Right ventricle myocardium superior (tissue), 1 donor: ENCODE results near the gene HTR7. TPM values are rescaled to one million over a fixed set of nuclear protein-coding genes. Genes with fewer than 3 reads are reported as not detected.

Source experiments
- ATAC-seq: fragments of 200-7000 bp; cut with Tn5 transposase; one replicate; pipeline ENCODE4 v1.9.1; 2020; ENCODE audit warnings: mild to moderate bottlenecking; ENCODE audit not compliant: poor library complexity
- DNase-seq: peaks from one replicate; pipeline ENCODE4 v3.0.0-alpha.2; 2020
- intact Hi-C: fragments of 100-400 bp; cut with DNase I; formaldehyde crosslinking; loops from one replicate; pipeline ENCODE4 v1.11.2; 2022
- total RNA-seq: library from RNA; stranded (reverse); fragmentation: NEBNext Ultra II Directional; extraction: Animal tissue kit (Norgen Biotek cat#: 25700); gene quantifications from one replicate; pipeline ENCODE4 v1.2.1, GENCODE V29; 2021
- donor health status: DM: no; HTN: yes; CAD: no; lungs with severe emphysema.

HTR7 gene
- total RNA-seq, 1 donor from 2014 or later: 0.16 TPM

DNA sequence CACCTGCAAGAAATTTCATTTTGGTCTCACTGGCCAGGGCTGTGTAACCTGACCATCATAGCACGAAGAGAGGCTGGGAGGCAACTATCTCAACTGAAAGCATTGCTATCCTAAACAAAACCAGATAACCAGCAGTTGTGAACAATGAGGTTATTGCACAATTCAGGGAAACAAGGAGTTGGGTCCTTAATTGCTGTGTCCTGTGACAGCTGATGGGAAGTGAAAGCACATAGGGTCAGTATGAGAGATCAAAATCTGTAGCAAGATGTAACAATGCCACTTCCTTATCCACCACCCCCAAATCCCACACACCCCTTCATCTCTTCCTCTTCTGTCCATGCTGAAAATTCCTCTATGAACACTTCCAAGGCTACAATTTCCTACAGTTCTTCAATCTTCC is 80.2 kb downstream of the HTR7 start:
- DNase-seq (no peak), ATAC-seq (peak; percentile 69)
- intact Hi-C loops: no loop called here

DNA sequence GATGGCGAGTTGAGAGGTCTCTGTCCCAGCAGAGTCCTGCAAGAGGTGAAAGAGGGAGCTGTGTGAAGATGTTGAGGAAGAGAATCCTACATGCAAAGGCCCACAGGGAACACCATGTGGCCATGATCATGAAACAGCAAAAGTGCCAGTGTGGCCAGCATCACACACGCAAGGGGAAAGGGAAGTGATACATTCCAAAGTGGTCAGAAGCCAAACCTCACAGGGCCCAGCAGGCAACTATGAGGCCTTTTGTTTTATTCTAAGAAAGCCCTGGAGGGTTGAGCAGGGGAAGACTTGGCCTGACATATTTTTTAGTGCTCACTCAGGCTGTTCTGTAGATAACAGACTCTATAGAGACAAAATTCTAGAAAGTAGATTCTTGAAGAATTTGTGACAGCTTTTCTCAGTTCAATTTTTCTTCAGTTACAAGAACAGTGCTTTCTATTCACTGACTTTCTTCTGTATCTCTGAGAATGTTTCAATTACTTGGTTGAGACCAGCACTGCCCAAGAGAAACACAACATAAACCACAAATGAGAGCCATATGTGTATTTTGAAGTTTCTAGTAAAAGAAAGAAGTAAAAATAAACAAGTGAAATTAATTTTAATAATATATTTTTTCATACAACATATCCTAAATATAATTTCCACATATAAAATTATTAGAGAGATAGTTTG is 82.3 kb downstream of the HTR7 start:
- DNase-seq (no peak), ATAC-seq (peak; percentile 53)
- intact Hi-C loops: no loop called here

DNA sequence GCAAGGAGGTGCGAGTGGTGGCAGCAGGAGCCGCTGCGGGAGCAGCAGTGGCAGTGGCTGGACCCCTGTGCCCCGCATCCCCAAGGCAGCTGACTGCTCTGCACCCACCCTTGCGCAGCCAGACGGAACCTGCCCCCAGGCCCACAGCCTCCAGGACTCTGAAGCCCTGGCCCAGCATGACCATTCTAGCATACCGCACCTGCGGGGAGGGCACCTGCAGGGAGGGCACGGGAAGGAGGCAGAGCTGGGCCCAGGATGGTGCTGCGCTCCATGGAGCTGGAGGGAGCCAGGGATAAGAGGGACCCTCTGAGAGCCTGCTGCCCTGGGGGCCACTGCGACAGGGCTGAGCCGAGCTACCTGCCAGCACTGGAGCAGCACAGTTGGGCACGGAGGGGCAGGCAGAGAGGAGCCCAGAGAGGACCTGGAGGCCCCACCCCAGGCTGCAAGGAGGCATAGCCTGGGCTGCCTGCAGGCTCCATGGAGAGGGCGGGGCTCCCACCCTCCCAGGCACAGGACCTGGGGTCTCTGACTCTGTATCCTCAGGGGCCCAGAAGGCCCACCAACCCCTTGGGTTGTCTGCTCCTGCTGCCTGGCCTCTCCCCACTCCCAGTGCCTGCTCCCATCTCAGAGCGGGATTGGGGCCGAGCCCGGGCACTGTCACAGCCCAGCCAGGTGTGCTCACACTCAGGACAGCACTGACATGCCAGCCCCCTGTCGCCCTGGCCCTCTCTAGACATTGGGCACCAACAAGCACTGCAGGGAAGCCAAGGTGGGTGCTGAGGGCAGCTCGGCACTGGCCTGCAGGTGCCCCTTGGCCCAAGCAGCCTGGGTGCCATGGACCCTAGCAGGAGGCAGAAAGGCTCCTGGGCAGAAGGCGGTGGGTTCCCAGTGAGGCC is 87.6 kb downstream of the HTR7 start:
- ATAC-seq (no peak), DNase-seq (no peak)
- intact Hi-C loops: no loop called here

DNA sequence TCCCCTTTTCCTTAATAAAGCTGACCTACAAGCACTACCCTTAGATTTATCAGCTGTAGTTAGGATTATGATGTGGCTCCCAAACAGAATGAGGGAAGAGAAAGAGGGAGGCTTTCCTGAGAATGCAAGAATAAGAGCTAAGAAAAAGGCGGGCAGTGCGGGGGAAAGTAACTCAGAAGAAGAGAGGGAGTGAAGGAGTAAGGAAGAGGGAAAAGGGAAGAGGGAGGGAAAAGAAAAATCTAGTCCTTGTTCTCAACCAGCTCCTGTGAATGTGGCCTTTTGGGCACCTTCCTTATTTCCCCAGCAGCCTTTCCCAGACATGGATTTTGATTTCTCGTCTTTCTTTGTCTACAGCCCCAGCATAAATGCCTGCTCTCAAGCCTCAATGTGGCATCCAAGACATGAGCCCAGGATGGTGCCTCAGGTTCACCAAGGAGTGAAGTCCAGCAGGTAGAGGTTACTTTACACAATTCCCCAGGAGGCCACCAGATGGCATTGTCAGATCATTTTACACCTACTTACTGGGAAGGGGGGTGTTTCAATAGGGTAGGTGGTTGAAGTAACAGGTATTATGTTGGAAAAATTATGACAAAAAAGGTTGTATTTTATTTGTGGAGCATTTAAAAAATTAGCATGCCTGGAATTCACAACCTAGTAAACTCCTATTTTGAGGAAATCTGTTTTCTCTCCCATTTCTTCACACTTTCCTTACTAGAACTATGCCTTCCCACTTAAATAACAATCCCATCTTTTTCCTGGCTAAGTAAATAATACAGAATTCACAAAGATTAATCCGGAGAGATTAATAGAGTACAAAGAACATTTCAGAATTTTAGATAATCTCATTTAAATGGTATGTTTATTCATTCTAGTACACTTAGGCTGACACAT is 106.5 kb downstream of the HTR7 start:
- peak; percentile 70 for ATAC-seq
- no peak for DNase-seq
- intact Hi-C loops: loop anchor here (5.0 kb wide), 1 partner anchor 106 kb away; the partner anchor contains the start of gene HTR7

DNA sequence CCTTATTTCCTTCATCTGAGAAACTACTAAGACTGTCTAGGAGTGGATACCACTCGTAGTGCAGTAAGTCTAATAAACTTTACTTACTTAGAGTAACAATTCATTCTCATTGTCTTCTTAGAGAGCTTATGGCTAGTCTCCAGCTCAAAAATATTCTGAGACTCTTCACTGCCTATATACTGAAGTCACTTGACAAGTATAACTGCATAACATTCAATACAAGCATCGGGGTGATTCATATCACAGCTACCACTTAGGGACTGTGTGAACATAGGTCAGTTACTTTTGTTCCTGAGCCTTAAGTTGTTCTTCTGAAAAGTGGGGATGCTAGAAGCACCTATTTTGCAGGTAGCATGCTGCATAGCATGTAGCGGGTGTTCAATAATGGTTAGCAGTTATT is 111.0 kb downstream of the HTR7 start:
- ATAC-seq: no peak
- intact Hi-C loops: no loop called here
- DNase-seq: no peak

DNA sequence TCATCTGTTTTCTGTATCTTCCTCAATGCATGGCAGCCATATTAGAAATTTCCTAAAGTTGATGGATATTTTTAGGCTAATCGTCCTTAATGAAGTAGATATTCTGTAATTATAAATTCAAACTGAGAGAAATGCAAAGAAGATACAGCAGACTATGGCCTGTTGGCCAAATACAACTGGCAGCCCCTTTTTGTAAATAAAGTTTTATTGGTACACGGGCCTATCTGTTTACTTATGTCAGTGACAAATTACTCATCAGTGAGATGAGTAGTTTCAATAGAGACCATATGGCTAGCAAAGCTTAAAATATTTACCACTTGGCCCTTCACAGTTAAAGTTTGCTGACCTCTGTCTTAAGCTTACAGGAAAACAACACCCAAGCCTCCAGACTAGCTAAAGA is 112.3 kb downstream of the HTR7 start:
- DNase-seq: no peak
- no peak for ATAC-seq
- intact Hi-C loops: no loop called here

DNA sequence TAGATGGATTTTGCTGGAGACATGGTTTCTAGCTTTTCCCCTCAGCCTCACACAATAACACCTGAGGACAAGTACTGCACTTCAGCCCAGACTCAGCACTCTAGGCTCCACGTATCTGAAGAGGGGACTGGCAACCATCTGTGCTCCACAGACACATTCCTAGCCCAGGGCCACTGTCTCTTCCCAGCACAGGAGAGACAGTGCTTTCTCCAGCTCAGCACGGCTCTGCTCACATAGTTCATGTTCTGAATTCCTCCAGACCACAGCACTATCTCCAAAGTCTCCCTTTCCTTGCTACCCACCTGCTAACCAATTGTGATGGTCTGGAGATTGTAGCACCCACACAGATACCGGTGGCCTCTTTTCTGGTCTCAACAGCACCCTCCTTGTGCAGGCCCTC is 114.5 kb downstream of the HTR7 start:
- DNase-seq: no peak
- intact Hi-C loops: no loop called here
- ATAC-seq: no peak

DNA sequence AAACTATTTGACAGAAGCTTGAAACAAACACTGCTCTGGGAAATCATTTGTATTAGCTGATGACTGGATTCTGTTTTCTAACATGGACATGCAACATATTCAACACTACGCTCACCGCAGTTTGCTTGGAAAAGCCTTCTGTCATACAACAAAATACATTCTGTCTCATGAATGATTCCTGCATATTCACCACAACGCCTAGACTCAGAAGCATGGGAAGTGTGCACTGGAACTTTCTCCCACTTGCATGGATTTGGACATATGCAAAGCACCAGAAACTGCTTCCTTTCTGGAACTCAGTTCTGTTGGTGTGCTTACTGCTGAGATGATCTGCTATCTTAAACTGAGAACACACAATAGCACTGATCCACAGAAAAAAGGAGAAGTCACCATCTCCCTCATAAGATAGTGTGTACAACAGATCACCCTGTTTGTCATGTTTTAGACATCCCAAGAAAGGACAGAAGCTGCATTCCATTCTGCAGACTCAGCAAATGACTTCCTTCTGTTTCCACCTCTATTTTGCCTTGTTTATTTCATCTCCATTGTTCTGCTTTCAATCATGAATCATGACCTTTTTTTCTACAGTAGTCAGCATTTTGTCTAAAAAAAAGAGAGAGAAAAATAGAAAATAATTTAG is 115.8 kb downstream of the HTR7 start:
- DNase-seq (no peak), ATAC-seq (peak; percentile 57)
- intact Hi-C loops: no loop called here

DNA sequence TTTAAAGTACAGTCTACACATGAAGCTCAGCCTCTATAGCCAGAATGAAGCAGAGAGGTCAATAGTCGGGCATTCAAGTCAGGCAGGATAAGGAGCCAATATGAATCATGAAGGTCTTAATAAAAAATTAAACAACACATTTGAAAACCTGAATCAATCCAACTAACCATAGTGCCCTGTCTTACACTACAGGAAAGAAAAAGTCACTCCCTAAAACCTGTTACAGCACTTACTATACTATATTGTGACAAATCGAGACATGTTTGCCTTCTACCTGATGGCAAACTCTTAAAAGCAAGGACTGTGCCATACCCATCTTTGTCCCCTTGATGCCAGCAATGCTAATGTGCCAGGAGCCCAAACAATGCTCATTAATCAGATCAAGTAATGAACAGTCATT is 117.6 kb downstream of the HTR7 start:
- ATAC-seq: no peak
- DNase-seq: no peak
- intact Hi-C loops: no loop called here

DNA sequence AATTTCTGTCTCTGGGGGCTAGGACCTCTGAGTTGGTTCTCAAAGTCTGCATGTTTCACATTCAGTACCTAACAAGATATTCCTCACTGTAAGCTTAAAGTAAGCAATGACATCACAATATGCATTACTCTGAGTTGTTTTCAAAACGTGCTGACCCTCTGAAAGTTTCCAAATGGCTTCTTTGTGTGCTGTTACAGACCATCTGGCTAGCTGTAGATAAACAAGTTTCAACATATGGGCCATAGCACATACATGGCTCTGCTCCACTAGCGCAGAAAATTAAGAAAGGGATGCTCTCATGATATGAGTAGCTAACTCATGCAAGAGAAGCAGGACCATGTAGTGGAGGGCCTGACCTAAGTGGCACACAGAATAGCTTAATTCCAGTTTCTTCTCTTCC is 119.0 kb downstream of the HTR7 start:
- ATAC-seq: no peak
- DNase-seq: no peak
- intact Hi-C loops: no loop called here

DNA sequence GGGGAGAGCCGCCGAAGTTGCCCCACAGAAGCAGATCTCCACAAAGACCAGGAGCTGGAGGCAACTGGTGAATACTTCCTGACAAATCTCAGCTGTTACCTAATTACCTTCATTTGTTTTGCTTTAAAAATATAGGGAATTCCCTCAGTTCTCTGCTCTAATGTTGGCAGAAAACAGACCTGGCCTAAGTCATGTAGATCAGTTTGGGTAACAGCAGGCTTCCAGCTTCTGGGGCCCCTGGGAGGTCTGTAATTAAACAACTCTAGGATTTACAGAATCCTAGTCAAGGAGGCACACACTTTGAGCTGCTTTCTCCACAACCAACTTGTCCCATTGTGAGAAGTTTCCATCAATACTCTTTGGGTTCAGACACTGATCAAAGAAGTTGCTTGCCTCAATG is 123.4 kb downstream of the HTR7 start:
- no peak for DNase-seq
- intact Hi-C loops: no loop called here
- no peak for ATAC-seq

DNA sequence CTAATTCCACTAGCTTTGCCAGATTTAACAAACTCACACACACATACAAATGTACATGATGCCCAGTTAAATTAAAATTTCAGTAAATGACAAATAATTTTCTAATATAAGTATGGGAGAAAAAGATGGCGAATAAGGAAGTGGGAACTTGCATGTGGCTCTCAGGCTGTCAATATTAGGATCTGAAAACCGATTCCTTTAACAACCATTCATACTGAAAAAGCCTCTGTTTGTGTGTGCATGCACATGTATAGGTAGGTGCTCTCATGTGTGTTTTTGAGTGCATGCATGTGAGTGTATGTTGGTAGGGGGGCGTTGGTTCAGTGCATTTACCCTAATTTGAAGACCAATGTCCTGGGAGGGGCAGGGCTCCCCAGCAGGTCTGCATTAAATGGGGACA is 125.3 kb downstream of the HTR7 start:
- ATAC-seq: no peak
- no peak for DNase-seq
- intact Hi-C loops: no loop called here

DNA sequence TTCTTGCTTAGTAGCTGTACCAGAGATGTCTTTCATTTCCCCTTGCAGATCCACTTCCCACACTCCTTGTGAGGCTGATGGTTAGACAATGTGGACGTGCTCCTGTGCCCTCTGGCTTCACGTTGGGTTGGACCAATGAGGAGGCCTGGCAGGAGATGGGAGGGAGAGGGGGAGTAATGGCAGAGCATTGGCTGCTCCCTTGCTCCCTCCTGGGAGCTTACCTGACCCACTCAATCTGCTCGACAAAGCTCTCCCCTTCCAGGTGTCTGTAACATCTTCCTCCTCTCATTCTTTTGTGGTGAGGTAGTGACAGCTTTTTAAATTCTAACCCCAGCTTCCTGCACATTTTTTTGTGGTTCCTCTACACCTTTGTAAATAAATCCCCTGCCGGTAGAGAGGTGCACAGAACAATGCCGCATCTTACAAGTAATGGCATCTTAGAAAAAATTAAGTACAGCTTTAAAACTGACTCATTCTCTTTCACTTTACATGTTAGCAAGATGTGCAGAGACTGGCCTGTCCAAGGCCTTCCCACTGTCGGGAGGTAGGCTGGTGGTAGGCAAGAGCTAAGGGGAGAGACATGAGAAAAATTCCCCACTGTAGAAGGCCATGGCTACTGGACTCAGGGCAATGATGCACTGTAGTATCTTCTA is 134.3 kb downstream of the HTR7 start:
- intact Hi-C loops: no loop called here
- ATAC-seq (no peak), DNase-seq (no peak)

DNA sequence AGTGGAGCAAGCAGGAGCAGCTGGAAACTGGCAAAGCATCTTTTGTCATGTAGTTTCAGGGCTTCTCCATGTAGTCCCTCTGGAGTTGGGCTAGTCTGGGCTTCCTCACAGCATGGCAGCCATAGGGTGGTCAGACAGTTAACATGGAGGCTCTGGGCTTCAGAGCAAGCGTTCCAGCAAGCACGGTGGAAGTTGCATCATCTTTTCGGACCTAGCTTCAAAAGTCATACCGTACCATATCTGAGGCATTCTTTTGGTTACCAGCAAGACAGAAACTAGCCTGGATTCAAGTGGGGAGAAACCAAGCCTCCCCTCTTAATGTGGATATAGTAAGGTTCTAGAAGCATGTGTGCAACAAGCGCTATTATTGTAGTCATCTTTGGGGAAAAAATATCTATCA is 135.0 kb downstream of the HTR7 start:
- intact Hi-C loops: no loop called here
- DNase-seq (no peak), ATAC-seq (no peak)

DNA sequence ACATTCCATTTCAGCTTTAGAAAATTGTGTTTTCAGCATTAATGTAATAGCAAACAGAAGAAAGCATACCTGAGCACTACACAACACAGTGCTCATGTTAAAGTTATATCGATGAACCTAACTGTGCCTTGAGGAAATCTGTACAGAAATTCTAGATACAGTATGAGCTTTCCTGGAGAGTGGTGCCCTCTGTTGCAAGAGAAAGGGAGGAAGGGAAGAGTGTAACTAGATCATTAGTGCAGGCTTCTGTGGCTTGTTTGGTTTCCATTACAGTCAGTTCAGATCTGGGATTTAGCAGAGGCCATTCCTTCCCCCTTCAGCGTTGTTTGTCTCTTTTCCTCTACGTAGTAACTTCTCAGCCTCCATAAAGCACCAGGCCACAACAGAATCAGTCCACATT is 139.7 kb downstream of the HTR7 start:
- intact Hi-C loops: no loop called here
- DNase-seq: no peak
- no peak for ATAC-seq

DNA sequence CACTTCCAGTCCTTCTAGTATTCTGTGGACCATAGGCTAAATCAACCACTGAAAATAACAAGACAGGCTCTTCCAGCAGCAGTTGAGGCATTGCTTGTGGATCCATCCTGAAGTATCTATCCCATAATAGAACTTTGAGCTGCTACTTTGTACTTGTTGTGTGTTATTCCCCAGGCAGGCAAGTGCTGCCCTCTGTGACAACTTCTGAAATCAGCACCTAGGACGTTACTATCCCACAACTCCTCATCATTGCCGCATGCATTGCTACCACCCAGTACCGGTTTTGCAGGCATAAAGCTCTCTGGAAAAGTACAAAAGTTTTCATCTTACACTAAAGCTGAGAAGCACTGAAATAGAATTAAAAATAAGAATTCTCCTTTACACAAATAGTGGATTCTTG is 145.3 kb downstream of the HTR7 start:
- intact Hi-C loops: no loop called here
- no peak for ATAC-seq
- DNase-seq: no peak

DNA sequence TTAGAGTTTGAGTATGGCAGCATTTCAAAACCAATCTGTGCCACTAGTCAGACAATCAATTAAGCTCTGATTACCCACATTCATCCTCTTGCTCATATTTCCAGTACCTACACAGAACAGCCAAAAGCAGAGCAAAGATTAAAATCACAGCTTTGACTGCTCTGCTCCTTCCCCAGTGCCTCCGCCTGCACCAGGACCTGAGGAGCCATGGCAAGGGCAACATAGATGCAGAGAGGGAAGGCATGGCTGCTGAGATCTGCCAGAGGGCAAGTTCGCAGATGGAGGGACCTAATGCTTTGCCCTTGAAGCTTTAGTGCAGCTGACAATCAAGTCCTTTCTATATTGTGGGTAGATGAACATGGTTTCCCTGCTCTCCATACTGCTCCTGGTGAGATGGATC is 148.1 kb downstream of the HTR7 start:
- ATAC-seq: no peak
- intact Hi-C loops: no loop called here
- no peak for DNase-seq

DNA sequence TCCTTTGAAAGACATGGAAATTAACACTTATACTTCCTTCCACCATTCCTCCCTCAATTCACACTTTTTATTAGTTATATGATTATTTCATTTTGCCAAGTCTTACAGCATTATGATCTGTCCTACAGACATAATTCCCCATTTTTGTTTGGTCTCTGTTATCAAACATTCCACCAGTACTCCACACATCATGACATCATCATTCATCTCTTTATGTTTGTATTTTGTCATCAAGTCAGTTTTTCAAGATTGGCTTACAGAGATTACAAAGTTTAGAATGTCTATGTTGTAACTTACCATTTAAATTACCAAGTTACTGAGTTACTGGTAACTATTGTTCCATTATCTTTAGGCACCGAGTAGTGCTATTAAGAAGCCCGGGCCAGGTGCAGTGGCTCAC is 150.2 kb downstream of the HTR7 start:
- no peak for DNase-seq
- intact Hi-C loops: no loop called here
- no peak for ATAC-seq
